GM12878 (cell line): ENCODE measurements around the gene EHBP1. TPM values are rescaled to one million over a fixed set of nuclear protein-coding genes. Genes with fewer than 3 reads are reported as not detected.

ENCODE experiments used
- ATAC-seq: fragments of 200-7000 bp; cut with Tn5 transposase; 3 replicates; pipeline ENCODE4 v1.9.1; 2020; ENCODE audit warnings: mild to moderate bottlenecking, moderate library complexity
- BruUV-seq: library from RNA; stranded (reverse); fragments of 400-500 nt; replicated peaks from 2 replicates; lab custom pipeline; 2021; lab: Mats Ljungman, UMichigan
- CTCF ChIA-PET: fragments of 300-600 bp; sonication (Branson Sonifier 250); formaldehyde crosslinking; extraction: SDS; loops from one replicate; lab custom pipeline; 2021; ENCODE audit warnings: inconsistent platforms; lab: Yijun Ruan, JAX
- POLR2A ChIA-PET: fragments of 350-600 bp; formaldehyde crosslinking; extraction: SDS; loops from one replicate; lab custom pipeline; 2021; ENCODE audit warnings: inconsistent platforms; lab: Charles Lee
- RAD21 ChIA-PET: fragments of 300-600 bp; sonication (Branson Sonifier 250); formaldehyde crosslinking; loops from one replicate; lab custom pipeline; 2023; ENCODE audit warnings: antibody characterized with exemption; ENCODE audit not compliant: unreplicated experiment; lab: Charles Lee
- SMC1A ChIA-PET: fragments of 300-600 bp; sonication (Branson Sonifier 250); formaldehyde crosslinking; loops from one replicate; lab custom pipeline; 2023; ENCODE audit not compliant: unreplicated experiment, uncharacterized antibody; lab: Charles Lee
- DNase-seq: peaks from one replicate; pipeline ENCODE4 v3.0.0-alpha.2; 2011; ENCODE audit warnings: low read depth, low spot score
- FAIRE-seq: peaks from 3 replicates; lab custom pipeline; 2011; peaks lifted over from hg19 to GRCh38; lab: Jason Lieb, UNC
- H2AFZ ChIP-seq: 2 replicates; pipeline ENCODE4 v1.6.0; 2011; ENCODE audit warnings: low read depth, low read length, control low read depth; ENCODE audit not compliant: control insufficient read depth
- H3K27ac ChIP-seq: 2 replicates; pipeline ENCODE4 v1.5.1; 2011; ENCODE audit warnings: control low read depth; ENCODE audit not compliant: control insufficient read depth, insufficient read depth
- H3K27me3 ChIP-seq, 2 experiments: replicated peaks in 1 of 2; 2 replicates each; pipeline versions ENCODE4 v1.6.0 to v1.6.1; 2011; ENCODE audit warnings: low read length in 1 of 2; ENCODE audit not compliant: control insufficient read depth in 2 of 2, insufficient read depth in 2 of 2
- H3K36me3 ChIP-seq, 2 experiments: 2 replicates each; pipeline ENCODE4 v1.5.1; 2011; ENCODE audit warnings: low read length in 1 of 2; ENCODE audit not compliant: control insufficient read depth in 2 of 2, insufficient read depth in 2 of 2
- H3K4me1 ChIP-seq: 2 replicates; pipeline ENCODE4 v1.6.1; 2011; ENCODE audit warnings: mild to moderate bottlenecking, low read length, moderate library complexity, mixed read lengths; ENCODE audit not compliant: control insufficient read depth, insufficient read depth
- H3K4me2 ChIP-seq: 2 replicates; pipeline ENCODE4 v1.6.0; 2011; ENCODE audit warnings: control low read depth; ENCODE audit not compliant: control insufficient read depth, insufficient read depth
- H3K4me3 ChIP-seq: fragments of 200-600 bp; sonication (generic); 2 replicates; pipeline ENCODE4 v1.5.1; 2016
- H3K79me2 ChIP-seq: 2 replicates; pipeline ENCODE4 v1.6.0; 2011; ENCODE audit warnings: low read length; ENCODE audit not compliant: control insufficient read depth, insufficient read depth
- H3K9ac ChIP-seq: 2 replicates; pipeline ENCODE4 v1.8.0; 2011; ENCODE audit warnings: low read length, control low read depth, mixed read lengths; ENCODE audit not compliant: control insufficient read depth, insufficient read depth
- H3K9me3 ChIP-seq: replicated peaks from 3 replicates; pipeline ENCODE4 v1.5.1; 2011; ENCODE audit warnings: mild to moderate bottlenecking, low read length; ENCODE audit not compliant: control insufficient read depth, insufficient read depth
- H4K20me1 ChIP-seq: 2 replicates; pipeline ENCODE4 v1.6.0; 2011; ENCODE audit not compliant: control insufficient read depth, insufficient read depth
- CTCF ChIP-seq, 3 experiments: IDR thresholded peaks in 2 of 3; conservative IDR thresholded peaks in 1 of 3; 2 replicates each; pipeline ENCODE4 v1.5.1; 2011; ENCODE audit warnings: low read depth in 3 of 3, low read length in 3 of 3, mild to moderate bottlenecking in 3 of 3, control low read depth in 2 of 3, moderate library complexity in 2 of 3, inconsistent platforms in 1 of 3, mixed read lengths in 1 of 3; ENCODE audit not compliant: control insufficient read depth in 2 of 3, insufficient read depth in 1 of 3; ENCODE audit errors: extremely low read depth in 1 of 3
- DPF2 ChIP-seq: fragments of 450-650 bp; IDR thresholded peaks from 2 replicates; pipeline ENCODE4 v1.6.1; 2017; ENCODE audit warnings: mild to moderate bottlenecking
- FOS ChIP-seq: IDR thresholded peaks from 3 replicates; pipeline ENCODE4 v1.6.1; 2011; ENCODE audit warnings: borderline replicate concordance; ENCODE audit not compliant: insufficient read length; ENCODE audit errors: extremely low read depth
- HDGF ChIP-seq: fragments of 450-650 bp; IDR thresholded peaks from 2 replicates; pipeline ENCODE4 v1.6.1; 2016; ENCODE audit warnings: antibody characterized with exemption
- STAT3 ChIP-seq: IDR thresholded peaks from 2 replicates; pipeline ENCODE4 v1.6.1; 2011; ENCODE audit warnings: low read depth, low read length, improper control_type of control experiment
- TARDBP ChIP-seq: IDR thresholded peaks from 2 replicates; pipeline ENCODE4 v1.6.1; 2016; ENCODE audit warnings: borderline replicate concordance
- ZNF274 ChIP-seq: IDR thresholded peaks from one replicate; pipeline ENCODE4 v1.8.0; 2011; ENCODE audit not compliant: insufficient read length, insufficient read depth
- WGBS: methylation state at CpG from one replicate; pipeline ENCODE4 v1.1.6; 2016; ENCODE audit warnings: low lambda C conversion rate; ENCODE audit not compliant: insufficient replicate concordance, insufficient coverage; ENCODE audit errors: missing lambda C conversion rate; 5-methylcytosine and 5-hydroxymethylcytosine counted together
- in situ Hi-C: fragments of 300-500 bp; cut with MboI; formaldehyde crosslinking; loops from 9 replicates; pipeline ENCODE4 v1.14.3; 2018; ENCODE audit warnings: mixed read lengths
- intact Hi-C: fragments of 100-400 bp; cut with micrococcal nuclease; formaldehyde crosslinking; loops from one replicate; pipeline ENCODE4 v1.14.2; 2022; ENCODE audit not compliant: unreplicated experiment
- polyA plus RNA-seq, 11 experiments: library from polyadenylated mRNA; depleted of rRNA in 4 of 11; unstranded in 6 of 11; stranded (reverse) in 5 of 11; fragments of >200 nt; fragmentation: Nextera tagmentation in 4 of 11; fragmentation: Illumina TruSeq in 1 of 11; extraction: Ambion mirVana in 4 of 11; extraction: Trizol in 1 of 11; gene quantifications; 1 replicate in 1 of 11; 2 replicates in 10 of 11; pipeline versions ENCODE4 v1.2.1 to v1.2.3, GENCODE V29; 2011 to 2016; ENCODE audit warnings: inconsistent platforms in 2 of 11, missing spikeins in 2 of 11, low read depth in 1 of 11
- total RNA-seq, 4 experiments: library from RNA; depleted of rRNA in 3 of 4; stranded (reverse); fragments of >200 nt in 3 of 4; fragmentation: Illumina TruSeq in 1 of 4; extraction: Trizol in 1 of 4; gene quantifications; 2 replicates each; pipeline versions ENCODE4 v1.2.1 to v1.2.3, GENCODE V29; 2013 to 2021
- TF ChIP-seq, protein P1 (sequence below): IDR thresholded peaks from 2 replicates; pipeline ENCODE4 v1.6.1; 2011; ENCODE audit warnings: low read depth, mild to moderate bottlenecking, low read length, moderate library complexity, borderline replicate concordance; ENCODE audit errors: extremely low read depth
- TF ChIP-seq, protein P2 (sequence below): IDR thresholded peaks from 2 replicates; pipeline ENCODE4 v1.6.1; 2011; ENCODE audit warnings: mild to moderate bottlenecking, low read depth, low read length, moderate library complexity; ENCODE audit not compliant: insufficient replicate concordance

EHBP1 gene
- total and polyA plus RNA-seq, 10 of the 15 experiments (the other 5 are each of a cell fraction or from before 2014, with no cell fraction given): 5.7 to 26.1 (median 13.6) TPM

DNA sequence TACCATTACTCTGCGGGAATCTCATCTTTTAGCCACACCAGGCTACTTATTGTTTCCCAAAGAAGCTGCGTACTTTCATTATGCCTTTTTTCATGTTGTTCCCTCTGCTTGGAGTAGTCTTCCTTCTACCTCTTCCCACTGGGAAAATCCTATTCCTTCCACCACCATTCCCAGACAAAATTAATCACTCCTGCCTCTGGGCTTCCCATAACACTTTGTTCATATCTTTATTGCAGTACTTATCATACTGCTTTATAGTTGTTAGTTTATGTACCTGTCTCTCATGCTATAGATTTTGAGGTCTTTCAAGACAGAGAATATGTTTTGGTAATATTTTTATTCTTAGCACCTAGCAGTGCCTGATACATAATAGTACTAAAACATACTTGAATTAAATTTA lies 361.3 kb downstream of the EHBP1 start:
- ChIA-PET SMC1A (no interaction called here), POLR2A (no interaction called here), RAD21 (no interaction called here), CTCF (no interaction called here)
- no peak overlapping the region for H3K27ac ChIP-seq
- ATAC-seq (no peak), DNase-seq (no peak), FAIRE-seq (no peak)
- H3K4me2 ChIP-seq: no peak overlapping the region
- no peak overlapping the region for H2AFZ ChIP-seq
- no peaks in the 10 kb centered on the region for H3K36me3 ChIP-seq
- no peaks in the 10 kb centered on the region for H3K4me1 ChIP-seq
- H3K79me2 ChIP-seq: no peaks in the 10 kb centered on the region
- no peaks in the 10 kb centered on the region for H4K20me1 ChIP-seq
- 93% methylated on average over 2 of the region's 2 CpGs for WGBS
- no peak overlapping the region for H3K9ac ChIP-seq
- intact Hi-C loops (loop anchor here (10.0 kb wide), 1 partner anchor 358 kb away; no protein-coding TSS in a partner anchor), in situ Hi-C loops (no loop called here)
- H3K9me3 ChIP-seq: no peaks in the 10 kb centered on the region
- BruUV-seq: no TSS peak
- H3K27me3 ChIP-seq: no peaks in the 10 kb centered on the region
- no peak overlapping the region for H3K4me3 ChIP-seq
- TF ChIP-seq, protein P1, sequence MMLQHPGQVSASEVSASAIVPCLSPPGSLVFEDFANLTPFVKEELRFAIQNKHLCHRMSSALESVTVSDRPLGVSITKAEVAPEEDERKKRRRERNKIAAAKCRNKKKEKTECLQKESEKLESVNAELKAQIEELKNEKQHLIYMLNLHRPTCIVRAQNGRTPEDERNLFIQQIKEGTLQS: no peak

DNA sequence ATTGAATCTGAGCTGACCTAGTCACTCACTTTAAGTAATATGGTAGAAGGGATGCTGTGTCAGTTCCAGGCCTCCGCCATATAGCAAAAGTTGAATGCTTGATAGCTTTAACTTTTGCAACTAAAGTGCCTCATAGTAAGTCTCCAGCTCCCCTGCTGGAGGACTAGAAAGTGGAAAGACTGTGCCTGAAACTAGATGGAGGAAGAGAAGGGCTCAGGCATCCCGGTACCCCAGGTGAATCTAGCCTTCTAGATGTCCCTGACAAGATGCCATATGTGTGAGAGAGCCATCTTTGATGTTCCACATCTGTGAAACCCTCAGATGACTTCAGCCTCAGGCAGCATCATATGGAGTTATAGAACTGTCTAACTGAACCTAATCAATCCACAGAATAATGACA lies 366.2 kb downstream of the EHBP1 start:
- no peaks in the 10 kb centered on the region for H3K36me3 ChIP-seq
- no peaks in the 10 kb centered on the region for H4K20me1 ChIP-seq
- in situ Hi-C loops: no loop called here
- no peak for DNase-seq
- no peak for FAIRE-seq
- 53% methylated on average over 2 of the region's 2 CpGs for WGBS
- H3K9ac ChIP-seq: no peak overlapping the region
- ATAC-seq: no peak
- H3K4me2 ChIP-seq: no peak overlapping the region
- POLR2A ChIA-PET: no interaction called here
- SMC1A ChIA-PET: no interaction called here
- H2AFZ ChIP-seq: no peak overlapping the region
- no peaks in the 10 kb centered on the region for H3K4me1 ChIP-seq
- BruUV-seq: no TSS peak
- no peak overlapping the region for H3K4me3 ChIP-seq
- H3K9me3 ChIP-seq: no peaks in the 10 kb centered on the region
- no peak overlapping the region for H3K27ac ChIP-seq
- RAD21 ChIA-PET: no interaction called here
- no peaks in the 10 kb centered on the region for H3K27me3 ChIP-seq
- intact Hi-C loops: no loop called here
- TF ChIP-seq TARDBP (no peak), HDGF (no peak), ZNF274 (no peak), DPF2 (no peak), STAT3 (no peak), FOS (no peak), CTCF (IDR thresholded peaks at IDR 0.05 in 2 of 3, conservative IDR thresholded peaks at IDR 0.05 in 1 of 3; ENCODE audit: control insufficient read depth in 2 of 3, extremely low read depth in 1 of 3, insufficient read depth in 1 of 3, low read depth in 3 of 3, low read length in 3 of 3) (no peak)
- TF ChIP-seq, protein P2, sequence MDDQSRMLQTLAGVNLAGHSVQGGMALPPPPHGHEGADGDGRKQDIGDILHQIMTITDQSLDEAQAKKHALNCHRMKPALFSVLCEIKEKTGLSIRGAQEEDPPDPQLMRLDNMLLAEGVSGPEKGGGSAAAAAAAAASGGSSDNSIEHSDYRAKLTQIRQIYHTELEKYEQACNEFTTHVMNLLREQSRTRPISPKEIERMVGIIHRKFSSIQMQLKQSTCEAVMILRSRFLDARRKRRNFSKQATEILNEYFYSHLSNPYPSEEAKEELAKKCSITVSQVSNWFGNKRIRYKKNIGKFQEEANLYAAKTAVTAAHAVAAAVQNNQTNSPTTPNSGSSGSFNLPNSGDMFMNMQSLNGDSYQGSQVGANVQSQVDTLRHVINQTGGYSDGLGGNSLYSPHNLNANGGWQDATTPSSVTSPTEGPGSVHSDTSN: no peak
- CTCF ChIA-PET: no interaction called here
- no peaks in the 10 kb centered on the region for H3K79me2 ChIP-seq
